Activated CD8-positive, alpha-beta T cell treated with anti-CD3 and anti-CD28 coated beads, Interleukin-2, amount 10 ng/mL, durations not matched to agents 7 days and 5 days (primary cell): ENCODE results near the gene KIAA0753. TPM values are rescaled to one million over a fixed set of nuclear protein-coding genes. Genes with fewer than 3 reads are reported as not detected.

Source experiments
- ATAC-seq: fragments of 150-1000 bp; cut with Tn5 transposase; one replicate; pipeline ENCODE4 v1.10.0; 2021; ENCODE audit warnings: moderate library complexity
- CTCF ChIA-PET: fragments of 350-600 bp; sonication (Branson Sonifier 250); formaldehyde crosslinking; loops from one replicate; lab custom pipeline; 2021; ENCODE audit warnings: antibody characterized with exemption; lab: Charles Lee
- POLR2A ChIA-PET: fragments of 350-600 bp; sonication (Branson Sonifier 250); formaldehyde crosslinking; loops from one replicate; lab custom pipeline; 2021; ENCODE audit warnings: antibody characterized with exemption; lab: Charles Lee
- DNase-seq: peaks from one replicate; pipeline ENCODE4 v3.0.0-alpha.2; 2020
- H3K27ac Mint-ChIP-seq: one replicate; pipeline ENCODE4 v1.8.0; 2021; ENCODE audit warnings: mild to moderate bottlenecking, mixed read lengths
- H3K27me3 Mint-ChIP-seq: one replicate; pipeline ENCODE4 v1.8.0; 2021; ENCODE audit warnings: low read depth, mixed read lengths
- H3K36me3 Mint-ChIP-seq: one replicate; pipeline ENCODE4 v1.8.0; 2021; ENCODE audit warnings: low read depth, mixed read lengths
- H3K4me1 Mint-ChIP-seq: one replicate; pipeline ENCODE4 v1.8.0; 2021; ENCODE audit warnings: low read depth, mixed read lengths
- H3K4me3 Mint-ChIP-seq: one replicate; pipeline ENCODE4 v1.8.0; 2021; ENCODE audit warnings: mild to moderate bottlenecking, mixed read lengths
- H3K9me3 Mint-ChIP-seq: one replicate; pipeline ENCODE4 v1.8.0; 2022; ENCODE audit warnings: mixed read lengths; ENCODE audit not compliant: insufficient read depth
- total RNA-seq, 2 experiments: library from RNA; stranded (reverse); gene quantifications; one replicate each; pipeline ENCODE4 v1.2.3, GENCODE V29; 2021

Gene KIAA0753
- total RNA-seq, 2 experiments from 2014 or later: 14.0 to 19.5 TPM

- peak overlapping the region; percentile 98 for H3K27ac Mint-ChIP-seq
- no peak for DNase-seq
Observed at GRCh38 chr17:6639014-6639585, 1.4 kb downstream of the KIAA0753 start.

GRCh38 chr17:6638046-6638908, 2.2 kb downstream of the KIAA0753 start:
- peaks cover 41% of the 10 kb centered on the region for H3K4me1 Mint-ChIP-seq
- no peaks in the 10 kb centered on the region for H3K9me3 Mint-ChIP-seq
- ATAC-seq (no peak), DNase-seq (no peak)
- CTCF ChIA-PET: interaction anchor here (3.1 kb wide), 1 partner anchor 10 kb away, joined by 11 read pairs; no protein-coding TSS in a partner anchor
- H3K27me3 Mint-ChIP-seq: no peaks in the 10 kb centered on the region
- POLR2A ChIA-PET: interaction anchor here (0.5 to 4.9 kb wide), 3 partner anchors 12 to 1152 kb away, joined by 3 to 36 read pairs (median 3); partner anchors contain the start of genes C17orf100, MED31 and MIS12
- H3K4me3 Mint-ChIP-seq: peak overlapping the region; percentile 94
- peak overlapping the region; percentile 12 for H3K27ac Mint-ChIP-seq
- peaks cover 34% of the 10 kb centered on the region for H3K36me3 Mint-ChIP-seq

More at GRCh38 chr17:6639014-6639585, 1.4 kb downstream of the KIAA0753 start:
- ATAC-seq: no peak
- Mint-ChIP-seq H3K27me3 (no peaks in the 10 kb centered on the region), H3K4me1 (peaks cover 50% of the 10 kb centered on the region), H3K9me3 (no peaks in the 10 kb centered on the region), H3K4me3 (peak overlapping the region; percentile 94), H3K36me3 (peaks cover 36% of the 10 kb centered on the region)
- ChIA-PET CTCF (interaction anchor here (1.0 to 3.1 kb wide), 2 partner anchors 9 to 12 kb away, joined by 3 to 11 read pairs; partner anchors contain the start of genes C17orf100 and MED31), POLR2A (interaction anchor here (0.7 to 4.9 kb wide), 5 partner anchors 11 to 116 kb away, joined by 3 to 36 read pairs (median 3); partner anchors contain the start of genes C17orf100, MED31 and XAF1)

GRCh38 chr17:6637458-6637840, 3.1 kb downstream of the KIAA0753 start:
- no peaks in the 10 kb centered on the region for H3K9me3 Mint-ChIP-seq
- H3K36me3 Mint-ChIP-seq: peaks cover 35% of the 10 kb centered on the region
- ATAC-seq (no peak), DNase-seq (no peak)
- ChIA-PET POLR2A (interaction anchor here (0.5 to 0.6 kb wide), 2 partner anchors 1151 kb away, joined by 3 to 4 read pairs; partner anchors contain the start of genes DERL2 and MIS12), CTCF (interaction anchor here (3.1 kb wide), 1 partner anchor 11 kb away, joined by 11 read pairs; no protein-coding TSS in a partner anchor)
- no peak overlapping the region for H3K4me3 Mint-ChIP-seq
- H3K27ac Mint-ChIP-seq: no peak overlapping the region
- no peaks in the 10 kb centered on the region for H3K27me3 Mint-ChIP-seq
- peaks cover 33% of the 10 kb centered on the region for H3K4me1 Mint-ChIP-seq

- no peak overlapping the region for H3K27ac Mint-ChIP-seq
- no peak for DNase-seq
- CTCF ChIA-PET: interaction anchor here (3.1 kb wide), 1 partner anchor 12 kb away, joined by 11 read pairs; no protein-coding TSS in a partner anchor
- peaks cover 32% of the 10 kb centered on the region for H3K36me3 Mint-ChIP-seq
- H3K9me3 Mint-ChIP-seq: no peaks in the 10 kb centered on the region
- H3K27me3 Mint-ChIP-seq: no peaks in the 10 kb centered on the region
- ATAC-seq: no peak
- POLR2A ChIA-PET: interaction anchor here (0.6 kb wide), 1 partner anchor 1151 kb away, joined by 4 read pairs; the partner anchor contains the start of gene DERL2
- H3K4me3 Mint-ChIP-seq: no peak overlapping the region
- H3K4me1 Mint-ChIP-seq: peaks cover 27% of the 10 kb centered on the region
Observed at GRCh38 chr17:6636616-6637457, 3.7 kb downstream of the KIAA0753 start.

- H3K4me1 Mint-ChIP-seq: peaks cover 22% of the 10 kb centered on the region
- CTCF ChIA-PET: interaction anchor here (0.7 kb wide), 1 partner anchor 59 kb away, joined by 3 read pairs; no protein-coding TSS in a partner anchor
- POLR2A ChIA-PET: no interaction called here
- no peaks in the 10 kb centered on the region for H3K9me3 Mint-ChIP-seq
- H3K4me3 Mint-ChIP-seq: no peak overlapping the region
- H3K36me3 Mint-ChIP-seq: peaks cover 31% of the 10 kb centered on the region
- H3K27ac Mint-ChIP-seq: no peak overlapping the region
- ATAC-seq: no peak
- no peak for DNase-seq
- no peaks in the 10 kb centered on the region for H3K27me3 Mint-ChIP-seq
Observed at GRCh38 chr17:6636105-6636504, 4.4 kb downstream of the KIAA0753 start.

- ChIA-PET CTCF (no interaction called here), POLR2A (no interaction called here)
- ATAC-seq (no peak), DNase-seq (no peak)
- H3K36me3 Mint-ChIP-seq: peaks cover 38% of the 10 kb centered on the region
- peaks cover 7% of the 10 kb centered on the region for H3K4me1 Mint-ChIP-seq
- no peaks in the 10 kb centered on the region for H3K9me3 Mint-ChIP-seq
- no peak overlapping the region for H3K4me3 Mint-ChIP-seq
- no peaks in the 10 kb centered on the region for H3K27me3 Mint-ChIP-seq
- H3K27ac Mint-ChIP-seq: no peak overlapping the region
Observed at GRCh38 chr17:6633263-6633662, 7.2 kb downstream of the KIAA0753 start.

GRCh38 chr17:6632530-6632929, 8.0 kb downstream of the KIAA0753 start:
- Mint-ChIP-seq H3K4me1 (no peaks in the 10 kb centered on the region), H3K36me3 (peaks cover 45% of the 10 kb centered on the region), H3K27me3 (no peaks in the 10 kb centered on the region), H3K4me3 (no peak overlapping the region), H3K27ac (no peak overlapping the region), H3K9me3 (no peaks in the 10 kb centered on the region)
- CTCF ChIA-PET: no interaction called here
- ATAC-seq (no peak), DNase-seq (no peak)
- POLR2A ChIA-PET: no interaction called here

GRCh38 chr17:6630390-6630789, 10.1 kb downstream of the KIAA0753 start:
- POLR2A ChIA-PET: no interaction called here

GRCh38 chr17:6627019-6627418, 13.5 kb downstream of the KIAA0753 start:
- H3K36me3 Mint-ChIP-seq: peaks cover 32% of the 10 kb centered on the region
- no peak for DNase-seq
- no peaks in the 10 kb centered on the region for H3K9me3 Mint-ChIP-seq
- no peaks in the 10 kb centered on the region for H3K4me1 Mint-ChIP-seq
- ATAC-seq: no peak
- ChIA-PET CTCF (no interaction called here), POLR2A (no interaction called here)
- H3K27me3 Mint-ChIP-seq: no peaks in the 10 kb centered on the region
- H3K4me3 Mint-ChIP-seq: no peak overlapping the region
- H3K27ac Mint-ChIP-seq: no peak overlapping the region

More at GRCh38 chr17:6630390-6630789, 10.1 kb downstream of the KIAA0753 start:
- no peaks in the 10 kb centered on the region for H3K4me1 Mint-ChIP-seq
- no peak for ATAC-seq
- H3K27ac Mint-ChIP-seq: no peak overlapping the region
- no peaks in the 10 kb centered on the region for H3K27me3 Mint-ChIP-seq
- no peaks in the 10 kb centered on the region for H3K9me3 Mint-ChIP-seq
- CTCF ChIA-PET: no interaction called here
- no peak for DNase-seq
- H3K4me3 Mint-ChIP-seq: no peak overlapping the region
- peaks cover 46% of the 10 kb centered on the region for H3K36me3 Mint-ChIP-seq

GRCh38 chr17:6626616-6627015, 13.9 kb downstream of the KIAA0753 start:
- POLR2A ChIA-PET: no interaction called here
- no peak for ATAC-seq
- no peak for DNase-seq
- Mint-ChIP-seq H3K36me3 (peaks cover 32% of the 10 kb centered on the region), H3K27me3 (no peaks in the 10 kb centered on the region), H3K27ac (no peak overlapping the region), H3K9me3 (no peaks in the 10 kb centered on the region), H3K4me3 (no peak overlapping the region), H3K4me1 (no peaks in the 10 kb centered on the region)
- CTCF ChIA-PET: no interaction called here

GRCh38 chr17:6623941-6624340, 16.6 kb downstream of the KIAA0753 start:
- CTCF ChIA-PET: no interaction called here
- Mint-ChIP-seq H3K4me3 (no peak overlapping the region), H3K9me3 (no peaks in the 10 kb centered on the region), H3K27ac (no peak overlapping the region), H3K36me3 (peaks cover 32% of the 10 kb centered on the region), H3K4me1 (no peaks in the 10 kb centered on the region), H3K27me3 (no peaks in the 10 kb centered on the region)
- ATAC-seq (no peak), DNase-seq (no peak)
- POLR2A ChIA-PET: interaction anchor here (0.6 kb wide), 1 partner anchor 17 kb away, joined by 3 read pairs; the partner anchor contains the start of gene TXNDC17
